OCI-LY3 (cell line): ENCODE measurements around the gene DGKG.

ENCODE experiments used
- EZH2phosphoT487 ChIP-seq: fragments of 200-600 bp; shearing (Covaris generic); IDR thresholded peaks from 2 replicates; pipeline ENCODE4 v1.6.1; 2018; ENCODE audit warnings: antibody characterized with exemption, mixed run types, low read depth
- TF ChIP-seq, protein P1 (sequence below): fragments of 200-600, 300-600 bp; sonication (generic); IDR thresholded peaks from 2 replicates; pipeline ENCODE4 v1.5.1; 2014; ENCODE audit warnings: antibody characterized with exemption, low read length, low read depth

GRCh38 chr3:186152889-186153292, 209.1 kb downstream of the DGKG start:
- TF ChIP-seq, protein P1, sequence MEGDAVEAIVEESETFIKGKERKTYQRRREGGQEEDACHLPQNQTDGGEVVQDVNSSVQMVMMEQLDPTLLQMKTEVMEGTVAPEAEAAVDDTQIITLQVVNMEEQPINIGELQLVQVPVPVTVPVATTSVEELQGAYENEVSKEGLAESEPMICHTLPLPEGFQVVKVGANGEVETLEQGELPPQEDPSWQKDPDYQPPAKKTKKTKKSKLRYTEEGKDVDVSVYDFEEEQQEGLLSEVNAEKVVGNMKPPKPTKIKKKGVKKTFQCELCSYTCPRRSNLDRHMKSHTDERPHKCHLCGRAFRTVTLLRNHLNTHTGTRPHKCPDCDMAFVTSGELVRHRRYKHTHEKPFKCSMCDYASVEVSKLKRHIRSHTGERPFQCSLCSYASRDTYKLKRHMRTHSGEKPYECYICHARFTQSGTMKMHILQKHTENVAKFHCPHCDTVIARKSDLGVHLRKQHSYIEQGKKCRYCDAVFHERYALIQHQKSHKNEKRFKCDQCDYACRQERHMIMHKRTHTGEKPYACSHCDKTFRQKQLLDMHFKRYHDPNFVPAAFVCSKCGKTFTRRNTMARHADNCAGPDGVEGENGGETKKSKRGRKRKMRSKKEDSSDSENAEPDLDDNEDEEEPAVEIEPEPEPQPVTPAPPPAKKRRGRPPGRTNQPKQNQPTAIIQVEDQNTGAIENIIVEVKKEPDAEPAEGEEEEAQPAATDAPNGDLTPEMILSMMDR: no peak
- no peak for TF ChIP-seq EZH2phosphoT487
